Measurements from ENCODE around the gene SDHB. TPM values are rescaled to one million over a fixed set of nuclear protein-coding genes. Genes with fewer than 3 reads are reported as not detected.
A peak's percentile ranks its signal among the peaks of the same experiment; 100 is the strongest.

SDHB gene
- total and polyA plus RNA-seq, 10 of the 15 experiments (the other 5 are each of a cell fraction or from before 2014, with no cell fraction given), result 101 to 319 (median 188) TPM

- no peak for TF ChIP-seq CEBPZ (IDR thresholded peaks at IDR 0.05; ENCODE audit: low read depth, low read length)
- peak; percentile 86 for TF ChIP-seq RAD51 (IDR thresholded peaks at IDR 0.05)
- 0 out of 2 replicates have a peak, but pooled peaks have one; percentile 41 for TF ChIP-seq PAX5 (IDR thresholded peaks at IDR 0.05; ENCODE audit: borderline replicate concordance, low read depth, low read length)
- peak in 1 of 2 experiments; percentile 15; a peak in 1 of 4 replicates for TF ChIP-seq BHLHE40 (IDR thresholded peaks at IDR 0.05; ENCODE audit: borderline replicate concordance in 1 of 2, low read depth in 2 of 2, low read length in 1 of 2)
- no peak for TF ChIP-seq ELK1 (IDR thresholded peaks at IDR 0.05; ENCODE audit: low read depth, low read length)
- peak; percentile 49 for TF ChIP-seq RUNX3 (IDR thresholded peaks at IDR 0.05; ENCODE audit: low read length)
- peak; percentile 27 for TF ChIP-seq MEF2B (IDR thresholded peaks at IDR 0.05; ENCODE audit: partially characterized antibody, poor library complexity, severe bottlenecking)
- TF ChIP-seq CUX1 (IDR thresholded peaks at IDR 0.05; ENCODE audit: insufficient replicate concordance, low read depth, low read length), result peak; percentile 55
- TF ChIP-seq LARP7 (IDR thresholded peaks at IDR 0.05), result no peak
Observed at GRCh38 chr1:17023102-17023501, 30.7 kb downstream of the SDHB start (continued).

Measured in GM12878 (cell line).